Stomach smooth muscle (tissue), 2 donors: ENCODE measurements around the gene SMPD3.

ENCODE experiments used
- H3K27ac ChIP-seq: one replicate; pipeline ENCODE4 v1.7.0; 2013; ENCODE audit warnings: mild to moderate bottlenecking, low read length, inconsistent platforms
- H3K27me3 ChIP-seq, 2 donors: one replicate each; pipeline ENCODE4 v1.7.0; 2013; ENCODE audit warnings: low read length in 2 of 2; ENCODE audit not compliant: insufficient read depth in 2 of 2, control insufficient read depth in 1 of 2
- H3K36me3 ChIP-seq, 2 donors: one replicate each; pipeline ENCODE4 v1.7.0; 2013; ENCODE audit warnings: low read length in 2 of 2; ENCODE audit not compliant: control insufficient read depth in 2 of 2, insufficient read depth in 2 of 2
- H3K4me1 ChIP-seq: one replicate; pipeline ENCODE4 v1.7.0; 2013; ENCODE audit warnings: low read length; ENCODE audit not compliant: control insufficient read depth, insufficient read depth
- H3K4me3 ChIP-seq, 2 donors: one replicate each; pipeline ENCODE4 v1.7.0; 2013; ENCODE audit warnings: low read length in 2 of 2
- H3K9ac ChIP-seq, 2 donors: one replicate each; pipeline ENCODE4 v1.7.0; 2013; ENCODE audit warnings: low read length in 2 of 2, mild to moderate bottlenecking in 1 of 2
- H3K9me3 ChIP-seq, 2 donors: one replicate each; pipeline ENCODE4 v1.7.0; 2013; ENCODE audit warnings: low read length in 2 of 2; ENCODE audit not compliant: control insufficient read depth in 2 of 2
- donor health status: healthy.
- donor health status: Pancreatic carcinoma.

SMPD3 gene

DNA sequence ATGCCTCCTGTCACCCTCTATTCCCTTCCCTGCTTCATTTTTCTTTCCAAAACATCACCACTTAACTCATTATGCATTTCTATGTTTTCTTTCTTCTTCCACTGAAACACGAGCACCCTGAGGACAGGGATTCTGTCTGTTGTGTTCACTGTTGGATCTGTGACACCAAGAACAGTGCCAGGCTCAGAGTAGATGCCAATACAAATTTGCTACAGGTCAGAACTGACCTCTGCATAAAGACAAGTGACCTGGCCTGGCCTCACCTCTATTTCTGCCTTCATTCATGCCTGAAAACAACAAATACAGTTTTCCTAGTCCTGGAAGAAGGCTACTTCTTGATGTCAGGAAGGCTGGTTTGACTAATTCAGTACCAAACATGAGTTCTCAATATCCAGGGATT, 45.1 kb downstream of the SMPD3 start:
- H3K27ac ChIP-seq: no peak overlapping the region
- H3K4me3 ChIP-seq: no peak overlapping the region
- no peak overlapping the region for H3K9ac ChIP-seq
- no peaks in the 10 kb centered on the region for H3K36me3 ChIP-seq
- H3K4me1 ChIP-seq: no peaks in the 10 kb centered on the region
- H3K27me3 ChIP-seq: peaks cover 0 to 3% of the 10 kb centered on the region in 2 donors
- no peaks in the 10 kb centered on the region for H3K9me3 ChIP-seq

DNA sequence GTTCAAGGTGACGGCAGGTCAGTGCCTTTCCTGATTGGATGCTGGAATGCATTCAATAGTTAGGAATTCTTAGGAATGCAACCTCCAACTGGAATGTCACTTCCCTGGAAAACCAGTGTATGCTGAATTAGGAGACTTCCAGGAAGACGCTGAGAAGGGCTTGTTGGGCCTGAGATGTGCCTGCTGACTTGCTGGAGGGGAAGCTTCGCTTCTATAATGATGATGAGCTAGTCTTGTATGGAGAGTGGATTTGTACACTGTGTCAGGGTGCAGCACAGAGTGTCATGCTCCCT, 45.6 kb downstream of the SMPD3 start:
- H3K27ac ChIP-seq: no peak overlapping the region
- no peaks in the 10 kb centered on the region for H3K36me3 ChIP-seq
- H3K27me3 ChIP-seq: peaks cover 1 to 3% of the 10 kb centered on the region in 2 donors
- no peak overlapping the region for H3K9ac ChIP-seq
- H3K4me1 ChIP-seq: no peaks in the 10 kb centered on the region
- no peak overlapping the region for H3K4me3 ChIP-seq
- H3K9me3 ChIP-seq: no peaks in the 10 kb centered on the region

DNA sequence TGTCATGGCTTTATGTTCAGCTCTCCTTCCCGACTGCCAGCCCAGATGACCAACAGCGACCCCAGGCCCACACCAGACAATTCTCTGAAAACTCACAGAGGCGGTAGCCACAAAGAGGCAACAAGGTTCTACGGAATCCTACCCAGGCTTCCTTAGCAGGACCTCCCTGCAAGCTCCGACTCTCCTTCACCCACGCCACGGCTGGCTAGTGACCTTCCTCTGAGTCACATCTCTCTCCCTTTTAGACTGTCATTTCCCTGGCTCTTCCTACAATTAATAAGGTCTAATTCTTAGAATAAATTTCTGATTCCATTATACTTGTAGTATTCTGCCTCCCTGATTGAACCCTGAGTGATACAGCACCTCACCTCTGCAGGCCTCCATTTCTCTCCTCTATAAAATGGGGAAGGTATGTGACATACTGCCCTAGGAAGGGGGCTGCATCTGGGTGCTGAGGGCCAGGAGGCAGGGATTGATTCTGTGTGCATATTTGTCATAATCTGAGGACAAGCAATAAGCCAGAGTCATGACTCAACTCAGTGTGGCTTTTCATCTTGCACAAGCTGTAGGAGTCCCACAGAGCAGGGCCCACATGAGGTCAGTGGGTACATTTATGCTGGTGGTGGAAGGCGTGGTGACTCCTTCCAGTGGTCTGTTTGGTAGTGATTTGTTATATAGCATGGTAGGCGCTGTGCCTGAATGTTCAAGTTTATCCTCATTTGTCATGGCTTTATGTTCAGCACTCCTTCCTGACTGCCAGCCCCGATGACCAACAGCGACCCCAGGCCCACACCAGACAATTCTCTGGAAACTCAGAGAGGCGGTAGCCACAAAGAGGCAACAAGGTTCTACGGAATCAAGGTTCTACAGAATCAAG, 46.2 kb downstream of the SMPD3 start:
- H3K4me1 ChIP-seq: no peaks in the 10 kb centered on the region
- no peaks in the 10 kb centered on the region for H3K36me3 ChIP-seq

DNA sequence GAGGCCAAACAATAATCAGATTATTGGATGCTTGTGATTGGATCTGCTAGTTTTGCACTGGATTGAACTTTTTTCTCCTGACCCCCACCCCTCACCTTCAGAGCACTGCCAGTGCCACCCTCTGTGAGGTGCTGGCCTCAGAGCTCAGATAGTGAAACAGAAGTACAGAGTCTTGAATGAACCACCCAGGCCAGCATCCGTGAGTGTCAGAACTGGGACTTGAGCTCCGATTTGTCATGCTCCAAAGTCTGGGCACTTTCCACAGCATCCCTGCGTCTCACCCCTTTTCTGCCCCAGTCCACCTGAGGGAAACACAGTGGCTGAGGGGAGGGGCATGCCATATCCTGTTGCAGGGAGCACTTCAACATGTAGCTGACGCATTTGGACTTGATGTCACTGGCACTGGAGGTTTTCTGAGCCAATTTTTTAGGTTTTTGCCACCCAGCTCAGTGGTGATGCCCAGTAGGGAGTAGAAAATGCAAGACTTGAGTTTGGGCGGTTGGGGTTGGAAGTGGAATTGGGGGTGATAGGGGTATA, 47.3 kb downstream of the SMPD3 start:
- Histone ChIP-seq H3K27ac (no peak overlapping the region), H3K4me3 (no peak overlapping the region), H3K27me3 (peaks cover 2 to 4% of the 10 kb centered on the region in 2 donors), H3K9ac (no peak overlapping the region), H3K4me1 (no peaks in the 10 kb centered on the region), H3K36me3 (no peaks in the 10 kb centered on the region), H3K9me3 (no peaks in the 10 kb centered on the region)

More for the DNA sequence above, 46.2 kb downstream of the SMPD3 start:
- Histone ChIP-seq H3K4me3 (no peak overlapping the region), H3K9me3 (no peaks in the 10 kb centered on the region), H3K27ac (no peak overlapping the region), H3K9ac (no peak overlapping the region), H3K27me3 (peaks cover 3 to 4% of the 10 kb centered on the region in 2 donors)

DNA sequence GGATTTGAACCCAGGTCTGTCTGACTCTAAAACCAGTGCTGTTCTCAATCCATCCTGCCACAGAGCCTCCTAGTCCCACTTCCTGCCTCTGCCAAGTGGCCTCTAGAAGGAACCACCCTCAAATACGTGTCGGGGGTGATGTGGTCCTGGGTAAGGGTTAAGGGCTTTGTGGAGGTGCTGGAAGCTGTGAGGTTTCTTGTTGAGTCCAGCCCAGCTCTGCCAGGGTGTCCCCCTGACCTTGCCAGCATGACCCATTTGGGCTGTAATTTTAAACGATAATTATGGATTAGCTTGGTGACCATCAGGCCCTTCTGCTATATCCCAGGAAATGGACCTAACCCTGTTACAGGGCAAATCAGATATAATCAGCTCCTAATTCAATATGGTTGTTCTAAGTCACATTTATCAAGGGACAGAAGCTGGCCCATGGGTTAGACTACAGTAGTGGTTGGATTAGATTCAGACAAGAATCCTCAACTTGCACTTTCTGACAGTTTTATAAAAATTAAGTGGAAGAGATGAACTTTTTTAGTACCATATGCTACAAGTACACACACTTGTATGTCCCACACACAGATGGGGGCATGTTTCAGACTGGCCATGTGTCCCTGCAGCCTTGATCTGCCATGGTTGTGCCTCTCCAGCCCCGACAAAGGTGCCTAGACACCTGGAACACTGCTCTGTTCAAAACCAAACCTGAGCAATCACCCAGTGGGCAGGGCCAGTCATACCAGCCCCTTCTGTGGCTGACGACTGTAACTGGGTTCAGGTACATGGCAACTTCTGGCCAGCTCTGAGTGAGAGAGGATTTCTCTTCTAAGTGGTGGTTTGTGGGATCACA, 48.0 kb downstream of the SMPD3 start:
- Histone ChIP-seq H3K9ac (no peak overlapping the region), H3K4me3 (no peak overlapping the region), H3K36me3 (no peaks in the 10 kb centered on the region), H3K4me1 (no peaks in the 10 kb centered on the region), H3K27ac (no peak overlapping the region), H3K27me3 (peaks cover 0 to 4% of the 10 kb centered on the region in 2 donors), H3K9me3 (no peaks in the 10 kb centered on the region)

DNA sequence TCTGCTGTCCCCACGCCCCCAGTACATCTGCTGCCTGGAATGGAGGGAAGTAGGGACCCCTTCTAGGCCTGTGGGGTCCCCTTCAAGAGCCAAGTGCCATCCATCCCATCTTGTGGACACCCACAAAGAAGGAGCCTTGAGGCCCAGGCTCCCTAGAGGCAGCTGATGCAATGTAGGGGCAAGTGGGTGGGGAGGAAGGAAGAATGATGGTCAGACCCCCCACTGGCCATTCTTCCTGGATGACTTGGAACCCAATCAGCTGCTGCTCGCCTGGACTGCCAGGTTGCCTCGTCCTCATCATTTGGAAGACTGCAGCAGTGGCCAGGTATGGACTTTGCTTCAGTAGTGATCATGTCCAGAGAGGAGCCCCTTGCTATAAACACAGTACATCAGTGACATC, 48.9 kb downstream of the SMPD3 start:
- Histone ChIP-seq H3K27ac (no peak overlapping the region), H3K36me3 (no peaks in the 10 kb centered on the region), H3K4me3 (no peak overlapping the region), H3K27me3 (peaks cover 0 to 4% of the 10 kb centered on the region in 2 donors), H3K4me1 (no peaks in the 10 kb centered on the region), H3K9me3 (no peaks in the 10 kb centered on the region), H3K9ac (no peak overlapping the region)

DNA sequence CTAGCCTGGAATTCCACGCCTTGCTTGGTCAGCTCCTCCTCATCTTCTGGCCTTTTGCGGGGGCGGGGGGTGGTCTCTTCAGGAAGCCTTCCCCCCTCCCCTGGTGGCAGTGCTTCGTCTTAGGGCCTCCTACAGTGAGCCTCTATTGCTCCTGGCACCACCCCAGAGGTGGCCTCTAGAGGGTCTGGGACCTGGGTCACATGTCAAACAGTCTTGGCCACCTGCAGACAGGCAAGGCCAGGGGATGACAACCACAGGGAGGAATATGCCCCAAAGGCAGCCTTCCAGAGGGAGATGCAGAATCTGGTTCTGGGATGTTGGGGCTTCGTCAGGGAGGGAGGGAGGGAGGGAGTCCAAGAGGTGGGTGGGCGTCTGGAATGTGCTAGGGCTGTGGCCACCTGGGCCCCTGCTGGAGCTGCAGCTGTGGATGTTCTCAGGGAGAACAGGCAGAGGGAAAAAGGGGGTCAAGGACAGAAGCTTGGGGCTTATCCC, 50.6 kb downstream of the SMPD3 start:
- no peak overlapping the region for H3K27ac ChIP-seq
- H3K9me3 ChIP-seq: no peaks in the 10 kb centered on the region
- H3K27me3 ChIP-seq: peaks cover 0 to 4% of the 10 kb centered on the region in 2 donors
- no peaks in the 10 kb centered on the region for H3K36me3 ChIP-seq
- H3K4me1 ChIP-seq: no peaks in the 10 kb centered on the region
- no peak overlapping the region for H3K4me3 ChIP-seq
- H3K9ac ChIP-seq: no peak overlapping the region

DNA sequence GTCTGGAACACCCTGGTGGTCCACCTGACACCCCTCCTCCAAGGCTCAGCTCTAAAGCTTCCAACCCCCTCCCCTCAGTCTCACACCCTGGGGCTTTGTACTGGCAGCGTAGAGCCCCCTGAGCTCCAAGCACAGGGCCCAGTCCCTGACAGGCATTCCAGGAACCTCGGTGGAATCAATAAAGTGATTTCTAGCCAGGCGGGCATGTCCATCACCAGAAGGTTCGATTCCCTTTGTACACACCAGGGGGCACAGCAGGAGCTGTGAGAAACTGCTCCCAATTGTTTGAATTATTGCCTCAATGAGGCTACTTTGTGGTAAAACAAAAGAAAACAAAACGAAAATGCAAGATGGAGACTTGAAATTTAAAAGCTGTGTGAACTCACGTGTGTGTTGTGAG, 51.8 kb downstream of the SMPD3 start:
- no peak overlapping the region for H3K27ac ChIP-seq
- no peaks in the 10 kb centered on the region for H3K36me3 ChIP-seq
- H3K4me3 ChIP-seq: no peak overlapping the region
- H3K4me1 ChIP-seq: no peaks in the 10 kb centered on the region
- H3K27me3 ChIP-seq: peaks cover 0 to 4% of the 10 kb centered on the region in 2 donors
- H3K9ac ChIP-seq: no peak overlapping the region
- no peaks in the 10 kb centered on the region for H3K9me3 ChIP-seq

DNA sequence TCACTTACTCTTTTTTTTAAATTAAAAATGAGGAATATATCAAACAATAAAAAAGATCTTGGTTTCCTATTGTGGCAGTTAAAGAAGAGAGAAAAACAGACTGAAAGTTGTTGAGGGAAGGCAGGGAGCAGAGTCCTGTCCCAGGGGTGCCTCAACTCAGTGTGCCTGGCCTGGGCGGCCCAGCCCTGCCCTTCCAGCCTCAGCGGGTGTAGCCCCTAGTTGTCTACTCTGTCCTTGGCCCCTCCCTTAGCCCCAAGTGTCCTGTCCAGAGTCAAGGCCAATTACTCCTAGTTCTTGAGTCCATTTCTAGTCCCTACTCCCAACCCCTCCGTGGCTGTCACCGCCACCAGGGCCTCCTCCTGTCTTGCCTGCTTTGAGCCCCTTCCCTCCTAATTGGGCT, 52.5 kb downstream of the SMPD3 start:
- Histone ChIP-seq H3K9ac (no peak overlapping the region), H3K27me3 (peaks cover 0 to 4% of the 10 kb centered on the region in 2 donors), H3K27ac (no peak overlapping the region), H3K4me3 (no peak overlapping the region), H3K9me3 (no peaks in the 10 kb centered on the region), H3K4me1 (no peaks in the 10 kb centered on the region), H3K36me3 (no peaks in the 10 kb centered on the region)

DNA sequence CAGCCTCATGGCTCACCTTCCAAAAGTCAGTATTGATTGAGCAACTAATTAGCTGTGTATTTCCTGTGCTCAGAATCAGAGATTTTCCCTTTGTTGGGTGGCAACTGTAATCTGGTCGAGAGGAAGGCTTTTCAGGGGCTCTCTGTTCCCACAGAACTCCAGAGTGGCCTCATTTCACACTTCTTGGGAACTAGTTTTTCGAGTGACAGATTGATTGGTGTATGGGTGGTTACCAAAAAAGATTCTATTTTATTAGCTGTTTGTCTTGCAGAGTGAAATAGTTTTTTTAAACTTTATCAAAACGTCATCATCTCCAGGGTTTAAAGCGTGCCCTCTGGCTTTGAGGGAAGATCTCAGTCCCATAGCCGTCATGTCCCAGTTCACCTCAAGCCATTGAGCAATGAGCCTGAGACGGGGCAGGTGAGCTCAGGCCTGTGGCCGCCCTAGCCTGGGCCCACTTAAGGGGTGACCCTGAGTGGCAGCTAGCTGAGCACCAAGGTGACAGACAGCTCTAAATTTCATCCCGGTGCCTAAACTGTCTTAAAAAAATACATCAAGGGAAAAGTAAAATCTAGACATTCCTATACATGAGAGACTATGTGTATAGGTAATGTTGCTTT, 53.0 kb downstream of the SMPD3 start:
- no peaks in the 10 kb centered on the region for H3K4me1 ChIP-seq
- H3K9me3 ChIP-seq: no peaks in the 10 kb centered on the region
- no peak overlapping the region for H3K27ac ChIP-seq
- H3K9ac ChIP-seq: no peak overlapping the region
- H3K36me3 ChIP-seq: no peaks in the 10 kb centered on the region
- peaks cover 0 to 4% of the 10 kb centered on the region in 2 donors for H3K27me3 ChIP-seq
- H3K4me3 ChIP-seq: no peak overlapping the region
